Activated T-cell treated with anti-CD3 and anti-CD28 coated beads, Interleukin-2, amount 50 U/mL, for 24 hours (primary cell): ENCODE measurements around the gene DGKD.
"Not testable (repeated sequence)": the region's sequence is repeated elsewhere in the genome, so short reads cannot be mapped to it uniquely, and the experiment has no call there.

ENCODE experiments used
- DNase-seq: peaks from one replicate; pipeline ENCODE4 v3.0.0-alpha.2; 2020
- H3K27ac Mint-ChIP-seq: 2 replicates; pipeline ENCODE4 v1.8.0; 2020; ENCODE audit warnings: mild to moderate bottlenecking, mixed read lengths
- H3K27me3 Mint-ChIP-seq: 2 replicates; pipeline ENCODE4 v1.8.0; 2020; ENCODE audit warnings: mixed read lengths
- H3K36me3 Mint-ChIP-seq: 2 replicates; pipeline ENCODE4 v1.8.0; 2020; ENCODE audit warnings: low read depth, mixed read lengths
- H3K4me1 Mint-ChIP-seq: 2 replicates; pipeline ENCODE4 v1.8.0; 2020; ENCODE audit warnings: low read depth, mixed read lengths
- H3K4me3 Mint-ChIP-seq: 2 replicates; pipeline ENCODE4 v1.8.0; 2020; ENCODE audit warnings: mild to moderate bottlenecking, moderate library complexity, mixed read lengths
- H3K9me3 Mint-ChIP-seq: 2 replicates; pipeline ENCODE4 v1.8.0; 2020; ENCODE audit warnings: mixed read lengths

Gene DGKD

GRCh38 chr2:233326500-233326899 is 27.8 kb upstream of the DGKD start:
- H3K36me3 Mint-ChIP-seq: no peaks in the 10 kb centered on the region
- no peaks in the 10 kb centered on the region for H3K27me3 Mint-ChIP-seq
- peaks cover 14% of the 10 kb centered on the region for H3K4me1 Mint-ChIP-seq
- DNase-seq: no peak
- H3K4me3 Mint-ChIP-seq: no peak overlapping the region
- no peaks in the 10 kb centered on the region for H3K9me3 Mint-ChIP-seq
- H3K27ac Mint-ChIP-seq: no peak overlapping the region

- Mint-ChIP-seq H3K9me3 (no peaks in the 10 kb centered on the region), H3K36me3 (no peaks in the 10 kb centered on the region), H3K27ac (no peak overlapping the region), H3K4me3 (no peak overlapping the region), H3K4me1 (peaks cover 26% of the 10 kb centered on the region), H3K27me3 (no peaks in the 10 kb centered on the region)
- no peak for DNase-seq
These were observed 25.4 kb upstream of the DGKD start for GRCh38 chr2:233328922-233329321.

- no peak overlapping the region for H3K27ac Mint-ChIP-seq
- no peaks in the 10 kb centered on the region for H3K9me3 Mint-ChIP-seq
- no peaks in the 10 kb centered on the region for H3K27me3 Mint-ChIP-seq
- no peak for DNase-seq
- H3K4me3 Mint-ChIP-seq: no peak overlapping the region
- H3K4me1 Mint-ChIP-seq: peaks cover 32% of the 10 kb centered on the region
- H3K36me3 Mint-ChIP-seq: no peaks in the 10 kb centered on the region
These were observed 24.7 kb upstream of the DGKD start for GRCh38 chr2:233329489-233330135.

GRCh38 chr2:233331536-233331935 is 22.8 kb upstream of the DGKD start:
- no peaks in the 10 kb centered on the region for H3K36me3 Mint-ChIP-seq
- H3K4me1 Mint-ChIP-seq: peaks cover 38% of the 10 kb centered on the region
- no peaks in the 10 kb centered on the region for H3K9me3 Mint-ChIP-seq
- H3K4me3 Mint-ChIP-seq: peak overlapping the region; percentile 32
- DNase-seq: peak; percentile 75
- no peaks in the 10 kb centered on the region for H3K27me3 Mint-ChIP-seq
- H3K27ac Mint-ChIP-seq: peak overlapping the region; percentile 94

- H3K9me3 Mint-ChIP-seq: no peaks in the 10 kb centered on the region
- H3K4me3 Mint-ChIP-seq: no peak overlapping the region
- peak overlapping the region; percentile 94 for H3K27ac Mint-ChIP-seq
- no peaks in the 10 kb centered on the region for H3K27me3 Mint-ChIP-seq
- H3K36me3 Mint-ChIP-seq: no peaks in the 10 kb centered on the region
- DNase-seq: no peak
- H3K4me1 Mint-ChIP-seq: peaks cover 38% of the 10 kb centered on the region
These were observed 22.2 kb upstream of the DGKD start for GRCh38 chr2:233332125-233332524.

- no peaks in the 10 kb centered on the region for H3K27me3 Mint-ChIP-seq
These were observed 19.4 kb upstream of the DGKD start for GRCh38 chr2:233334915-233335314.

GRCh38 chr2:233336091-233336490 is 18.2 kb upstream of the DGKD start:
- H3K4me3 Mint-ChIP-seq, H3K27ac Mint-ChIP-seq, DNase-seq, H3K9me3 Mint-ChIP-seq, H3K36me3 Mint-ChIP-seq, H3K27me3 Mint-ChIP-seq: not testable (repeated sequence)
- H3K4me1 Mint-ChIP-seq: peaks cover 39% of the 10 kb centered on the region

More at GRCh38 chr2:233334915-233335314, 19.4 kb upstream of the DGKD start:
- Mint-ChIP-seq H3K4me3 (no peak overlapping the region), H3K36me3 (no peaks in the 10 kb centered on the region), H3K4me1 (peaks cover 41% of the 10 kb centered on the region), H3K9me3 (no peaks in the 10 kb centered on the region), H3K27ac (peak overlapping the region; percentile 20)
- no peak for DNase-seq

- no peaks in the 10 kb centered on the region for H3K9me3 Mint-ChIP-seq
- no peaks in the 10 kb centered on the region for H3K27me3 Mint-ChIP-seq
- H3K36me3 Mint-ChIP-seq: no peaks in the 10 kb centered on the region
- H3K4me1 Mint-ChIP-seq: peaks cover 35% of the 10 kb centered on the region
- no peak overlapping the region for H3K27ac Mint-ChIP-seq
- H3K4me3 Mint-ChIP-seq: no peak overlapping the region
- DNase-seq: no peak
These were observed 17.8 kb upstream of the DGKD start for GRCh38 chr2:233336541-233336940.

- no peak overlapping the region for H3K27ac Mint-ChIP-seq
- no peak overlapping the region for H3K4me3 Mint-ChIP-seq
These were observed 16.2 kb upstream of the DGKD start for GRCh38 chr2:233338046-233338445.

GRCh38 chr2:233338812-233339368 is 15.4 kb upstream of the DGKD start:
- Mint-ChIP-seq H3K9me3 (no peaks in the 10 kb centered on the region), H3K36me3 (no peaks in the 10 kb centered on the region), H3K27ac (no peak overlapping the region), H3K27me3 (no peaks in the 10 kb centered on the region), H3K4me1 (peaks cover 19% of the 10 kb centered on the region), H3K4me3 (no peak overlapping the region)
- DNase-seq: no peak

More at GRCh38 chr2:233338046-233338445, 16.2 kb upstream of the DGKD start:
- no peak for DNase-seq
- no peaks in the 10 kb centered on the region for H3K27me3 Mint-ChIP-seq
- no peaks in the 10 kb centered on the region for H3K9me3 Mint-ChIP-seq
- H3K36me3 Mint-ChIP-seq: no peaks in the 10 kb centered on the region
- peaks cover 27% of the 10 kb centered on the region for H3K4me1 Mint-ChIP-seq

GRCh38 chr2:233339427-233339826 is 14.9 kb upstream of the DGKD start:
- no peak overlapping the region for H3K4me3 Mint-ChIP-seq
- DNase-seq: no peak
- H3K27me3 Mint-ChIP-seq: no peaks in the 10 kb centered on the region
- H3K27ac Mint-ChIP-seq: no peak overlapping the region
- H3K36me3 Mint-ChIP-seq: no peaks in the 10 kb centered on the region
- peaks cover 13% of the 10 kb centered on the region for H3K4me1 Mint-ChIP-seq
- H3K9me3 Mint-ChIP-seq: no peaks in the 10 kb centered on the region

- Mint-ChIP-seq H3K4me3 (no peak overlapping the region), H3K27me3 (no peaks in the 10 kb centered on the region), H3K9me3 (no peaks in the 10 kb centered on the region), H3K36me3 (no peaks in the 10 kb centered on the region), H3K27ac (no peak overlapping the region), H3K4me1 (peaks cover 6% of the 10 kb centered on the region)
- DNase-seq: no peak
These were observed 13.0 kb upstream of the DGKD start for GRCh38 chr2:233341296-233341695.

- H3K4me1 Mint-ChIP-seq: peaks cover 6% of the 10 kb centered on the region
These were observed 12.0 kb upstream of the DGKD start for GRCh38 chr2:233342301-233342700.

GRCh38 chr2:233343171-233343705 is 11.1 kb upstream of the DGKD start:
- peaks cover 6% of the 10 kb centered on the region for H3K4me1 Mint-ChIP-seq
- no peak overlapping the region for H3K4me3 Mint-ChIP-seq
- no peak for DNase-seq
- H3K27me3 Mint-ChIP-seq: no peaks in the 10 kb centered on the region
- no peaks in the 10 kb centered on the region for H3K36me3 Mint-ChIP-seq
- H3K9me3 Mint-ChIP-seq: no peaks in the 10 kb centered on the region
- no peak overlapping the region for H3K27ac Mint-ChIP-seq

More at GRCh38 chr2:233342301-233342700, 12.0 kb upstream of the DGKD start:
- no peaks in the 10 kb centered on the region for H3K9me3 Mint-ChIP-seq
- H3K36me3 Mint-ChIP-seq: no peaks in the 10 kb centered on the region
- no peak for DNase-seq
- no peaks in the 10 kb centered on the region for H3K27me3 Mint-ChIP-seq
- no peak overlapping the region for H3K27ac Mint-ChIP-seq
- H3K4me3 Mint-ChIP-seq: no peak overlapping the region

- peaks cover 24% of the 10 kb centered on the region for H3K4me1 Mint-ChIP-seq
- H3K4me3 Mint-ChIP-seq: no peak overlapping the region
- H3K9me3 Mint-ChIP-seq: no peaks in the 10 kb centered on the region
- no peak for DNase-seq
- no peaks in the 10 kb centered on the region for H3K36me3 Mint-ChIP-seq
- H3K27ac Mint-ChIP-seq: no peak overlapping the region
- H3K27me3 Mint-ChIP-seq: no peaks in the 10 kb centered on the region
These were observed 7.9 kb upstream of the DGKD start for GRCh38 chr2:233346376-233346775.
